GM21619 (cell line): ENCODE measurements around the gene TEDC1.

Experiments used
- ATAC-seq: cut with Tn5 transposase; IDR thresholded peaks from one replicate; pipeline ENCODE4 v1.9.1; 2021; ENCODE audit not compliant: unreplicated experiment

The TEDC1 gene

GRCh38 chr14:105517096-105517495 is 26.1 kb downstream of the TEDC1 start:
- ATAC-seq = no peak

DNA sequence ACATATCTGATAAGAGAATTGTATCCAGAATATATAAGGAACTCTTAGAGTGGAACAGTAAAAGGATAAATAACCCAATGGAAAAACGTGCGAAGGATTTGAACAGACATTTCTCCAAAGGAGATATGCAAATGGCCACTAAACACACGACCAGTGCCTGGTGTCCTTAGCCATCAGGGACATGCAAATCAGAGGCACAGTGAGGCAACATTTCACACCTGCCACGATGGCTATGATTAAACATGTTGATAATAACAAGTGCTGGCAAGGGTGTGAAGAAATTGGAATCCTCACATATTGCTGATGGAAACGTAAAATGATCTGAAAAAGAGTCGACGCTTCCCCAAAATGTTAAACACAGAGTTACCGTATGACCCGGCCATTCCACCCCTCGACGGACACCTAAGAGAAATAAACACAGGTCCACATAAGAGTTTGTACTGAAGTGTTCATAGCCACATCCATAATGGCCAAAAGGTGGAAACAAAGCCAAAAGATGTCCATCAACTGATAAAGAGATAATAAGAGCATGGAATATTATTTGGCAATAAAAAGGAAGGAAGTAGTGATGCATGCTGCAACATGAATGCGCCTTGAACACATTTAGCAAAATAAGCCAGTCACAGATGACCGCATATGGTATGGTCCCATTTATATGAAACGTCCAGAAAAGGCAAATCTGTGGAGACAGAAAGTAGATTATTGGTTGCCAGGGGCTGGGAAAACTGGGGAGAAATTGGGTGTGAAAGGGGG is 29.1 kb downstream of the TEDC1 start:
- no peak for ATAC-seq

- no peak for ATAC-seq
Measured at GRCh38 chr14:105525326-105525725, 34.3 kb downstream of the TEDC1 start.

GRCh38 chr14:105525861-105526775 is 35.1 kb downstream of the TEDC1 start, which contains the start of gene TMEM121:
Gene TMEM121, plus strand, starts transcription at chr14:105526583. Its CDS starts 2,252 bp downstream, at chr14:105528835.
- no peak for ATAC-seq

DNA sequence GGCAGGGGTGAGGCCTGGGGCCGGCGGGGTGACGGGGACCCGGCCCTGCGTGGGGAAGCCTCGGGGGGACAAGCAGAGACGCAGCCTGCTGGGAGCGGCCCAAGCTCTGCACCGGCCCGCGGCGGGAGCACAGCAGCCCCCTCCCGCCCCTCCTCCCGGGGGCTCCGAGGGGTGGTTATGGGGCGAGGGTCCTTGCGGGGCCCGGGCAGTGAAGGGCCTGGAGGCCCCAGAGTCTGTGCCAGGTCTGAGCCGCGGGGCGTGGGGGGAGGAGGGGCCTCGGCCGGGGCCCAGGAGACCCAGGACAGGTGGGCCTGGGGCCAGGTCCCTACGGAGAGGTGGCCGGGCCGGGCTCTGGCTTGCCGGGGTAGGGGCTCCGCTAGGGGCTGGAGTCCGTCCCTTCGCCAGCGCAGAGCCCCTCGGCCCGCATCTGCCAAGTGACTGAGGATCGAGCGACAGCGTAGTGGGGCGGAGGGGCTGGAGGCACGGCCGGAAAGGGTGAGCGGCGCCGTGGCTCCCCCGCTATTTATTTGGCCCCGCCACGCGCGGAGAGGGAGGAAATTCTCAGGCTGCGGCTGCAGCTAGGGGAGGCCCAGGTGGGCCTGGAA is 35.8 kb downstream of the TEDC1 start:
- no peak for ATAC-seq

- no peak for ATAC-seq
Measured at GRCh38 chr14:105527381-105527825, 36.4 kb downstream of the TEDC1 start.

DNA sequence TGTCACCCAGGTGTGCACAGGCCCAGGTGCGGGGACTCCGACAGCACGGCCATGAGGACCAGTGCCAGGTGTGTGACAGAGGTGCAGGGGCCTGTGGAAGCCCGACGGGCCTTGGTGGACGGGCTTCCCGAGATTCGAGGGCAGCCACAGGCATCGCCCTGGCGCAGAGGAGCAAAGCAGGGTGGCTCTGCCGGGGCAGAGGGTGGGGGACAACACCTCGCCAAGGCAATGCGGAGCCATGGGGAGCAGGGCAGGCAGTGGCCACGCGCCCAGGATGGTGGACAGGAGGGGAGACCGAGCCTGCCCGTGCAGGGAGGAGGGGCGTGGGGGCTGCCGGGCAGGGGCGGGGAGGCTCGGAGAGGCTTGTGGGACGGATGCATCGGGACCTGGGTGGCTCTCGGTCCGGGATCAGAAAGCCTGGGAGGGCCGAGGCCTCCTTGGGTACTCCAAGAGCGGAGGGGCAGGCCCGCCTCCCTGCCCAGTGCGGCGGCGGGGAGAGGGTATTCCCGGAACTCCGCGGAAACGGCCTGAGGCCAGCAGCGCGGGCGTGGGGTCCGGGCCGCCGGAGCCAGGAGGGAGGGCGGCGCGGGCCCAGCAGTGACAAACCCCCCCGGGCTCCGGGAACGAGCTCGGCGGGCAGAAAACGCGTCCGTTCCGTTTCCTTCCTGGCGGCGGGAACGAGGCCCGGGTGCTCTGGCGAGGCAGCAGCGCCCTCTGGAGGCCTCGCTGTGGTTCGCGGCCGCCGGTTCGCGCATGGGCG is 37.0 kb downstream of the TEDC1 start:
- ATAC-seq = peak; percentile 59

DNA sequence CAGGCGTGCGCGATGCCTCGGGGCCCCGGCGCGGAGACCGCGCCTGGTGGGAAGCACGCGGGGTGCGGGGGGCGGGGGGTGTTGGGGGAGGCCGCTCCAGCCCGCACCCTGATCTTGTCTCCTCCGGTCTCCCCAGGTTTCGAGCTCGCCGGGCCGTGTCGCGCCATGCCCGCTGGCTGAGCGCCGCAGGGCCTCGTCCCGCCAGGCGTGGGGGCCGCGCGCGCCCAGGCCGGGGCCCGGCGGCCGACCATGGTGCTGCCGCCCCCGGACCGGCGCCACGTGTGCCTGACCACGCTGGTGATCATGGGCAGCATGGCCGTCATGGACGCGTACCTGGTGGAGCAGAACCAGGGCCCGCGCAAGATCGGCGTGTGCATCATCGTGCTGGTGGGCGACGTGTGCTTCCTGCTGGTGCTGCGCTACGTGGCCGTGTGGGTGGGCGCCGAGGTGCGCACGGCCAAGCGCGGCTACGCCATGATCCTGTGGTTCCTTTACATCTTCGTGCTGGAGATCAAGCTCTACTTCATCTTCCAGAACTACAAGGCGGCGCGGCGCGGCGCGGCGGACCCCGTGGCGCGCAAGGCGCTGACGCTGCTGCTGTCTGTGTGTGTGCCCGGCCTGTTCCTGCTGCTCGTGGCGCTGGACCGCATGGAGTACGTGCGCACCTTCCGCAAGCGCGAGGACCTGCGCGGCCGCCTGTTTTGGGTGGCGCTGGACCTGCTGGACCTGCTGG is 37.7 kb downstream of the TEDC1 start:
- no peak for ATAC-seq

- ATAC-seq = no peak
Measured at GRCh38 chr14:105529319-105529568, 38.2 kb downstream of the TEDC1 start.

- no peak for ATAC-seq
Measured at GRCh38 chr14:105529569-105530284, 38.7 kb downstream of the TEDC1 start.

DNA sequence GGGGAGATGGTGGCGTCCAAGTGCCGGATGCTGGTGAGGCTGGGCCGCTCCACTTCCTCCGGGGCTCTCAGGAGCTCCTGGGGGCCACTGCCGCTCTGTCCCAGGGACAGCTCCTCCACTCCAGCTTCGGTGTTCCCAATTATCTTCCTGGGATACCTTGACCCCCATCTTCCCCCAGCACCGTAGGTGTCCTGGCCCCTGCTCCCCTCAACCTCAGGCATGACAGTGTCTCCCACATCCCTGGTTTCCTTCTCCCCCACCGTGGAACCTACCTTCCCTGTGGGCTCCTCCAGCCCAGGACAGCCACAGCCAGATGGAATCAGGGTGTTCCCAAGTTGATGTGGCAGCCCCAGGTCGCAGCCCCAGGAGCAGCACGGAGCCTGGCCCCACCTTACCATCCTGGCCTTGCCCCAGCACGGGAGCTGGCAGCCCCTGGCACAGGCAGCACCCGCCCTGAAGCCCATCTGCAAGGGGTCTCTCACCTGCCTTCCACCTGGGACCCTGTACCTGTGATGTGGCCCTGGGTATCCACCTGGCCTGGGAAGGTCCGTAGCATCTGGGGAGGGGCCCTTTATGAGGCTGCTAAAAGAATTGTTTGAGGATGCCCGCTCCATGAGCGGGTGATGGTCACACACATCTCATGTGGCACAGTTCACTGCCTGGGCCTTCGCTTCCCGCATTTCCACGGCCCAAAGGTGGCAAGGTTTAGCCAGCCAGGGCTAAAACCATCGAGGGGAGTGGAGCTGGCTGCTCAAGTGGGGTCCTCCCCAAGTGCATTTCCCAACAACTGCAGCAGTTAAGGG is 39.4 kb downstream of the TEDC1 start:
- ATAC-seq = no peak

- ATAC-seq = no peak
Measured at GRCh38 chr14:105531088-105531893, 40.2 kb downstream of the TEDC1 start.

DNA sequence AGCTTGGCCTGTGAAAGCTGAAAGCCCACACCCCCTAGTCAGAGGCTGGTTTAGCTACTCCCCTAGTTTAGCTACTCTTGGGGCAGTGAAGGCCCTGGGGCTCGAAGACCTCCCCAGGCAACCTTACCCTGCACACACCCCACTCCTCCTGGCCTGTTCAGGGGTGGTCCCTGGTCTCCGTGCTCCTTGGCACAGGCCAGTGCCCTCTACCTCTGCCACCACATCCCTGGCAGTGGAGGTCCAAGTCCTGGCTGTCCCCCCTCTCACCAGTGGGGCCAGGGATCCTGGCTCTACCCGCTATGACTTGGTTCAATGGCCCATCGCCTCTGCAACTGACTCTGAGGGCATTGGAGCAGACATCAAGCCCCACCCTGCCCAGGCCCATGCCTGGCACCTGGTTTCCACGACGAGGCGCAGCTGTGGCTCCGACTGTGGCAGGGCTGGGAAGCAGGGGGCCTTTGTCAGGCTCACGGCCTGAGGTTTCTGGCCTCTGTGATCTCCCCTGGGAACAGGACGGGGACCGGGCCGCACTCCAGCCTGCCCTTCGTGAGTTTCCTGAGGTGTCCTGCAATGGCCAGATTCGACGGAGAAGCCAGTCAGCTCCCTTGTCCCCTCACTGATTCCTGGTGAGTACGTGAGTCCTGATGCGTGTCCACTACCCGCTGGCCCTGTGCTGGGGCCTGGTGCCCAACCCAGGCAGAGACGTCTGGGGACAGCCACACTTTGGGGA is 41.0 kb downstream of the TEDC1 start:
- no peak for ATAC-seq

DNA sequence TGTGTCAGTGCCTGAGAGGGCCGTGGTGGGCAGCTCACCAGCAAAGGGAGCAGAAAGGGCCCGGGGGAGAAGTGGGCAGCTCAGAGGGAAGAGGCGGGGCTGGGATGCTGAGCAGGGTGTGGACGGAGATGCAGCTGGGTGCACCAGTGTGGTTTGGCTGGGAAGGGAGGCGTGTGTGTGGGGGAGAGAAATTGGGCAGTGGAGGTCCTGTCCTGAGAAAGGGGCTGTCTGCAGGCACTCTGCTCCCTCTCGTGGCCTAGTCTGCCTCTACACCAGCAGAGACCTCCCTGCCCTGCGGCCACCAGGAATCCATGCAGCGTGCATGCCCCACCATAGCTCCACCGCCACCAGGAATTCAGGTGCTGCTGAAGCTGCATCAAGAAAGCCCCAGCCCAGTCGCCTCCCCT is 41.7 kb downstream of the TEDC1 start:
- ATAC-seq = no peak

- ATAC-seq = no peak
Measured at GRCh38 chr14:105533391-105533790, 42.3 kb downstream of the TEDC1 start.

GRCh38 chr14:105533811-105534498 is 42.9 kb downstream of the TEDC1 start:
- no peak for ATAC-seq

DNA sequence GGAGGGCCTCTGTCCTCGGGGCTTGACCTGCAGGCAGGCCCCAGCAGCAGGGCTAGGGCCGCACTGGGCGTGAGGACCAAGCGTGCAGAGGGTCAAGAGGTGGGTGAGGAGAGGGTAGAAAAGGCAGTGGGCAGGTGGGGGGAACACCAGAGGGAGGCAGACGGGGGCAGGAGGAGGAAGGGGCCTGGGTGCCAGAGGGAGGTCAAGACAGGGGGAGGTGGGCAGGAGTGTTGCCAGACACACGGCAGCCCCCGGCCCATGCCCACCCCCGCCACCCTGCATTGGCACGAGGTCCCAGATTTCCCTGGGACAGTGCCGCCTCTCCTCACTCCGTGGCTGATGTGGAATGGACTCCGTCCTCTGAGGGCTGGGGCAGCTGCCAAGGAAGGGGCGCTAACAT is 43.5 kb downstream of the TEDC1 start:
- no peak for ATAC-seq
